Activated naive CD4-positive, alpha-beta T cell treated with anti-CD3 and anti-CD28 coated beads, Interleukin-2, amount 50 U/mL, for 16 hours (primary cell): ENCODE results near the gene SPEG.

Source experiments
- DNase-seq: peaks from one replicate; pipeline ENCODE4 v3.0.0-alpha.2; 2020

Gene SPEG

GRCh38 chr2:219446101-219446504, 11.5 kb downstream of the SPEG start:
- no peak for DNase-seq

GRCh38 chr2:219446689-219447088, 12.0 kb downstream of the SPEG start:
- DNase-seq = no peak

- no peak for DNase-seq
Measured at GRCh38 chr2:219447242-219448098, 12.8 kb downstream of the SPEG start.

GRCh38 chr2:219448099-219448775, 13.6 kb downstream of the SPEG start:
- no peak for DNase-seq

- DNase-seq = no peak
Measured at GRCh38 chr2:219448776-219449341, 14.2 kb downstream of the SPEG start.

GRCh38 chr2:219449609-219450008, 15.0 kb downstream of the SPEG start:
- DNase-seq = no peak

GRCh38 chr2:219451661-219452360, 17.2 kb downstream of the SPEG start:
- DNase-seq = no peak

GRCh38 chr2:219452361-219453317, 18.0 kb downstream of the SPEG start:
- no peak for DNase-seq

- DNase-seq = no peak
Measured at GRCh38 chr2:219453671-219454590, 19.3 kb downstream of the SPEG start.

GRCh38 chr2:219455581-219455980, 20.9 kb downstream of the SPEG start:
- no peak for DNase-seq

GRCh38 chr2:219457784-219458369, 23.2 kb downstream of the SPEG start:
- DNase-seq = no peak

GRCh38 chr2:219458996-219459395, 24.4 kb downstream of the SPEG start:
- no peak for DNase-seq

GRCh38 chr2:219459460-219460311, 25.0 kb downstream of the SPEG start:
- DNase-seq = peak; percentile 43

- DNase-seq = no peak
Measured at GRCh38 chr2:219460424-219460926, 25.8 kb downstream of the SPEG start.

- DNase-seq = no peak
Measured at GRCh38 chr2:219461047-219461514, 26.4 kb downstream of the SPEG start.

GRCh38 chr2:219461669-219462068, 27.0 kb downstream of the SPEG start:
- DNase-seq = no peak

GRCh38 chr2:219462349-219462748, 27.7 kb downstream of the SPEG start:
- no peak for DNase-seq

GRCh38 chr2:219464286-219465032, 29.8 kb downstream of the SPEG start:
- DNase-seq = no peak
